ENCODE results near the gene LPIN1. TPM values are rescaled to one million over a fixed set of nuclear protein-coding genes. Genes with fewer than 3 reads are reported as not detected.

Gene LPIN1
- total and polyA plus RNA-seq, 2 of the 13 experiments (the other 11 are each of a cell fraction or from before 2014, with no cell fraction given), result 9.7 to 19.4 TPM

DNA sequence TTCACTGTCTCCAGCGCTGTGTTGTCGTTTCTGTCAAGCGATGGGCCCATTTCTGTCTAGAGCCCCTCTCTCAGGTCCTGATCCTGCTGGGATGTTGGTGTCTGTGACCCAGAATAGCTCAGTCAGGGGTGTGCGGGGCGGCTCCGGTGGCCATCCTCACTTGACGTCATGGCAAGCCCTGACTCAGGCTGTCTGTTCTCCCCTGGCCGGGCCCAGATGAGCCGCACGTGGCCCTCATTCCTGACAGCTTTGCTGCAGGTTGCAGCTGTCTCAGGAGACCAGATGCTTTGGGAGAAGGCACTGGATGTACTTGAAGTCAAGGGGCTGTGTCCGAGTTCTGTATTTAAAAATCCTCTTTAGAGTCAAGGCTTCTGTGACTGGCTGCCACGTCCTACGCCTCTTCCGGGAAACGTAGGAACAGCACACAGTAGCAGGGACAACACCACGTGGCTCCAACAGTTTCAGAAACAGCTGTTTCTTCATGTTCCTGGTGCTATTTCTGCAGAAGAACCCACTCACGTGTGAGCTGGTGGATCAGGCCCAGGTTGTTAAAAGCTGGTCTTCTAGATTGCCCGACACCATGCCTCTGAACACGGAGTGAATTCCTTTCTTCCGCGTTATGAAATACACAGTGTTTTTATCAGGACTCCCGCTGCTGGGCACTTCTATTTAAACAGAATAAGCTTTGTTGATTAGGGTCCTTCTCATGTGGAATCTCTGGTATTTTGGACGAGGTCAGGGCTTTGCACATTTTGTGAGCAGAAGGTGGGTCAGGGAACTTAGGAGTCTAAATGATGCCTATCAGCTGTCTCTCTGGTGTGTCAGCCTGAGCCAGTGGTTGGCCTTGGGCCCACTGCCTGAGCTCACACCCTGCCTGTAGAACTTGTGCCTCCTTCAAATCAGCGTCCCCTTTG lies 48.2 kb upstream of the LPIN1 start (continued):
- TF ChIP-seq, protein P1, sequence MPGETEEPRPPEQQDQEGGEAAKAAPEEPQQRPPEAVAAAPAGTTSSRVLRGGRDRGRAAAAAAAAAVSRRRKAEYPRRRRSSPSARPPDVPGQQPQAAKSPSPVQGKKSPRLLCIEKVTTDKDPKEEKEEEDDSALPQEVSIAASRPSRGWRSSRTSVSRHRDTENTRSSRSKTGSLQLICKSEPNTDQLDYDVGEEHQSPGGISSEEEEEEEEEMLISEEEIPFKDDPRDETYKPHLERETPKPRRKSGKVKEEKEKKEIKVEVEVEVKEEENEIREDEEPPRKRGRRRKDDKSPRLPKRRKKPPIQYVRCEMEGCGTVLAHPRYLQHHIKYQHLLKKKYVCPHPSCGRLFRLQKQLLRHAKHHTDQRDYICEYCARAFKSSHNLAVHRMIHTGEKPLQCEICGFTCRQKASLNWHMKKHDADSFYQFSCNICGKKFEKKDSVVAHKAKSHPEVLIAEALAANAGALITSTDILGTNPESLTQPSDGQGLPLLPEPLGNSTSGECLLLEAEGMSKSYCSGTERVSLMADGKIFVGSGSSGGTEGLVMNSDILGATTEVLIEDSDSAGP (CRISPR knock-in tag; IDR thresholded peaks at IDR 0.05; ENCODE audit: borderline replicate concordance), result no peak
- peak; percentile 88; the same call in 1 of the 2 replicates for TF ChIP-seq ZNF605 (CRISPR knock-in tag; IDR thresholded peaks at IDR 0.05)
- TF ChIP-seq, protein P2, sequence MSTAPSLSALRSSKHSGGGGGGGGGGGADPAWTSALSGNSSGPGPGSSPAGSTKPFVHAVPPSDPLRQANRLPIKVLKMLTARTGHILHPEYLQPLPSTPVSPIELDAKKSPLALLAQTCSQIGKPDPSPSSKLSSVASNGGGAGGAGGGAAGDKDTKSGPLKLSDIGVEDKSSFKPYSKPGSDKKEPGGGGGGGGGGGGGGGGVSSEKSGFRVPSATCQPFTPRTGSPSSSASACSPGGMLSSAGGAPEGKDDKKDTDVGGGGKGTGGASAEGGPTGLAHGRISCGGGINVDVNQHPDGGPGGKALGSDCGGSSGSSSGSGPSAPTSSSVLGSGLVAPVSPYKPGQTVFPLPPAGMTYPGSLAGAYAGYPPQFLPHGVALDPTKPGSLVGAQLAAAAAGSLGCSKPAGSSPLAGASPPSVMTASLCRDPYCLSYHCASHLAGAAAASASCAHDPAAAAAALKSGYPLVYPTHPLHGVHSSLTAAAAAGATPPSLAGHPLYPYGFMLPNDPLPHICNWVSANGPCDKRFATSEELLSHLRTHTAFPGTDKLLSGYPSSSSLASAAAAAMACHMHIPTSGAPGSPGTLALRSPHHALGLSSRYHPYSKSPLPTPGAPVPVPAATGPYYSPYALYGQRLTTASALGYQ (CRISPR knock-in tag; IDR thresholded peaks at IDR 0.05), result no peak
- no peak for TF ChIP-seq DNMT1 (CRISPR knock-in tag; IDR thresholded peaks at IDR 0.05)
- peak; percentile 59; the same call in 1 of the 2 replicates for TF ChIP-seq TMF1 (CRISPR knock-in tag; IDR thresholded peaks at IDR 0.05; ENCODE audit: low read depth)
- TF ChIP-seq KDM5A (IDR thresholded peaks at IDR 0.05; ENCODE audit: borderline replicate concordance, low read length), result no peak
- TF ChIP-seq ZNF660 (CRISPR knock-in tag; IDR thresholded peaks at IDR 0.05; ENCODE audit: borderline replicate concordance, low read depth), result no peak
- no peak; the same call in 1 of the 2 replicates for TF ChIP-seq CBX5 (CRISPR knock-in tag; IDR thresholded peaks at IDR 0.05; ENCODE audit: borderline replicate concordance)
- TF ChIP-seq ESRRA (CRISPR knock-in tag; IDR thresholded peaks at IDR 0.05; ENCODE audit: low read depth), result peak; percentile 51; the same call in 1 of the 2 replicates
- TF ChIP-seq MED8 (CRISPR knock-in tag; IDR thresholded peaks at IDR 0.05; ENCODE audit: insufficient replicate concordance), result no peak
- peak; percentile 9; the same call in 1 of the 2 replicates for TF ChIP-seq GATAD1 (CRISPR knock-in tag; IDR thresholded peaks at IDR 0.05)
- no peak for TF ChIP-seq ZNF652 (CRISPR knock-in tag; IDR thresholded peaks at IDR 0.05; ENCODE audit: borderline replicate concordance, low read depth)
- TF ChIP-seq ZMAT3 (CRISPR knock-in tag; conservative IDR thresholded peaks at IDR 0.05), result no peak; the same call in 1 of the 2 replicates
- TF ChIP-seq KLF9 (CRISPR knock-in tag; IDR thresholded peaks at IDR 0.05; ENCODE audit: low read depth), result no peak
- peak; percentile 77; the same call in 1 of the 2 replicates for TF ChIP-seq KLF15 (CRISPR knock-in tag; IDR thresholded peaks at IDR 0.05; ENCODE audit: borderline replicate concordance)
- no peak; the same call in 1 of the 2 replicates for TF ChIP-seq TAF1 (CRISPR knock-in tag; IDR thresholded peaks at IDR 0.05)
- no peak for TF ChIP-seq ISL2 (CRISPR knock-in tag; IDR thresholded peaks at IDR 0.05)
- TF ChIP-seq KDM2A (CRISPR knock-in tag; IDR thresholded peaks at IDR 0.05; ENCODE audit: borderline replicate concordance, low read depth), result peak; percentile 48
- no peak; the same call in 1 of the 2 replicates for TF ChIP-seq KMT2B (CRISPR knock-in tag; IDR thresholded peaks at IDR 0.05)
- TF ChIP-seq ZFP1 (CRISPR knock-in tag; IDR thresholded peaks at IDR 0.05), result no peak
- TF ChIP-seq ZBTB21 (CRISPR knock-in tag; IDR thresholded peaks at IDR 0.05), result 0 out of 2 replicates have a peak, but pooled peaks have one; percentile 9
- TF ChIP-seq EP300 (IDR thresholded peaks at IDR 0.05; ENCODE audit: low read depth in 2 of 2, low read length in 2 of 2), result peak in 1 of 2 experiments; percentile 11; a peak in 1 of 4 replicates
- TF ChIP-seq EP300 (CRISPR knock-in tag; IDR thresholded peaks at IDR 0.05; ENCODE audit: borderline replicate concordance), result no peak; the same call in 1 of the 2 replicates
- TF ChIP-seq ZSCAN20 (CRISPR knock-in tag; IDR thresholded peaks at IDR 0.05; ENCODE audit: borderline replicate concordance), result no peak
- TF ChIP-seq, protein P3, sequence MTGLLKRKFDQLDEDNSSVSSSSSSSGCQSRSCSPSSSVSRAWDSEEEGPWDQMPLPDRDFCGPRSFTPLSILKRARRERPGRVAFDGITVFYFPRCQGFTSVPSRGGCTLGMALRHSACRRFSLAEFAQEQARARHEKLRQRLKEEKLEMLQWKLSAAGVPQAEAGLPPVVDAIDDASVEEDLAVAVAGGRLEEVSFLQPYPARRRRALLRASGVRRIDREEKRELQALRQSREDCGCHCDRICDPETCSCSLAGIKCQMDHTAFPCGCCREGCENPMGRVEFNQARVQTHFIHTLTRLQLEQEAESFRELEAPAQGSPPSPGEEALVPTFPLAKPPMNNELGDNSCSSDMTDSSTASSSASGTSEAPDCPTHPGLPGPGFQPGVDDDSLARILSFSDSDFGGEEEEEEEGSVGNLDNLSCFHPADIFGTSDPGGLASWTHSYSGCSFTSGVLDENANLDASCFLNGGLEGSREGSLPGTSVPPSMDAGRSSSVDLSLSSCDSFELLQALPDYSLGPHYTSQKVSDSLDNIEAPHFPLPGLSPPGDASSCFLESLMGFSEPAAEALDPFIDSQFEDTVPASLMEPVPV (CRISPR knock-in tag; IDR thresholded peaks at IDR 0.05), result peak; percentile 59; the same call in 1 of the 2 replicates
